ENCODE measurements around the gene SCARB1.

- no peak for TF ChIP-seq CTCF (IDR thresholded peaks at IDR 0.05; ENCODE audit: low read length)
- no peak for TF ChIP-seq EZH2 (optimal IDR thresholded peaks at IDR 0.05; ENCODE audit: low read depth, low read length)
Observed at GRCh38 chr12:124745891-124746570, 117.6 kb downstream of the SCARB1 start.
